ENCODE data around the gene CBR1. TPM values are rescaled to one million over a fixed set of nuclear protein-coding genes. Genes with fewer than 3 reads are reported as not detected.

Gene CBR1
- total and polyA plus RNA-seq, 10 of the 15 experiments (the other 5 are each of a cell fraction or from before 2014, with no cell fraction given): 16.9 to 138 (median 57.4) TPM

DNA sequence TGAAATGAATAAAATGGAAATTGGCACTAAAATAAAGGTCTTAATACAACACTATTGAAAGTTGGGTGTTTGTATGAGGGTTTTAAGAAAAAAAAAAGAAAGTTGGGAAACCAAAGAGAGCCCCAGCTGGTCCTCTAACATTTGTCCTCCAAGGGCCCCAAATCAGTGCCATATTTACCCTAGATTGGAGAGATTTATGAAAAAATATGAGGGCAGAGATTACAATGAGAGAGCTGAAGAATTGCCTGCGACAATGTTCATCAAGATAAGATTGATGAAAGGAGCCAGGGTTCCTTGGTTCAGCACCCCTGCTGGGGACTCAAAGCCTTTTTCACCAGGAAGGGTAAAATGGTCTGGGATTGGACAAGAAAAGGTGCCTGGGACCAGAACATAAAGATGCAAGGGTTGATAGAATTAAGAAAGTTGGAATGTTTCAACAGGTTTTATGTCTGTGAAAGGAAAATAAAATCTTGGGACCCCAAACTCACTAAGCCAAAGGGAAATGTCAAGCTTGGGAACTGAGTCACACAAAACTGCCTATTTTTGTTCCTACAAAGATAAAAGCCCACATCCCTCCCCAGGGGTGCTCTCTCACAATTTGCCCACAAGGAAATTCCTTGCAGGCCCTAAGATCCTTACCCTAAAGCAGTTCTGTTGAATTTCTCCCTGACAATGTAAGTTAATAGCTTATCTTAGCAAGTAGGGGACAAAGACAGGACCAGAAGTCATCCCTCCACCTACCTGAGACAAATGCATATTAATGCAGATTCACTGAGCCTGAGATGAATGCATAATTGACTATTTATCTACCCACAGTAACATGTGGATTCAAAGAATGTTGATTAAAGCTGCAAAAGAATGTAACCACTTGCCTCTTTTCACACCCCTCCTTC is 26.8 kb downstream of the CBR1 start:
- FAIRE-seq (no peak), DNase-seq (ENCODE audit: low read depth, low spot score) (no peak), ATAC-seq (no peak)
- intact Hi-C loops (cut with micrococcal nuclease; ENCODE audit: unreplicated experiment) (no loop called here), in situ Hi-C loops (cut with MboI) (no loop called here)
- Histone ChIP-seq H3K9me3 (replicated peaks; ENCODE audit: control insufficient read depth, insufficient read depth, low read length) (peaks cover 13% of the 10 kb centered on the region; the same call in 2 of the 3 replicates), H3K79me2 (ENCODE audit: control insufficient read depth, insufficient read depth, low read length) (no peaks in the 10 kb centered on the region), H2AFZ (ENCODE audit: control insufficient read depth, low read depth, low read length) (no peak overlapping the region), H3K36me3 (ENCODE audit: control insufficient read depth in 2 of 2, insufficient read depth in 2 of 2, low read length in 1 of 2) (no peaks in the 10 kb centered on the region), H4K20me1 (ENCODE audit: control insufficient read depth, insufficient read depth) (no peaks in the 10 kb centered on the region), H3K9ac (ENCODE audit: control insufficient read depth, insufficient read depth, low read length) (no peak overlapping the region), H3K4me3 (no peak overlapping the region), H3K27ac (ENCODE audit: control insufficient read depth, insufficient read depth) (no peak overlapping the region), H3K4me2 (ENCODE audit: control insufficient read depth, insufficient read depth) (no peak overlapping the region), H3K4me1 (ENCODE audit: control insufficient read depth, insufficient read depth, low read length) (peaks cover 4% of the 10 kb centered on the region; the same call in 1 of the 2 replicates), H3K27me3 (replicated peaks in 1 of 2; ENCODE audit: control insufficient read depth in 2 of 2, insufficient read depth in 2 of 2, low read length in 1 of 2) (no peaks in the 10 kb centered on the region)
- WGBS (ENCODE audit: insufficient coverage, insufficient replicate concordance, low lambda C conversion rate, missing lambda C conversion rate): 100% methylated on average over 1 of the region's 1 CpG
- TF ChIP-seq ZSCAN29 (IDR thresholded peaks at IDR 0.05) (no peak), STAT3 (IDR thresholded peaks at IDR 0.05; ENCODE audit: low read depth, low read length) (no peak), HDAC2 (IDR thresholded peaks at IDR 0.05) (no peak), MEF2B (IDR thresholded peaks at IDR 0.05; ENCODE audit: partially characterized antibody, poor library complexity, severe bottlenecking) (no peak), TARDBP (IDR thresholded peaks at IDR 0.05; ENCODE audit: borderline replicate concordance) (no peak), RAD51 (IDR thresholded peaks at IDR 0.05) (no peak), FOXM1 (IDR thresholded peaks at IDR 0.05; ENCODE audit: low read depth, low read length) (no peak), CEBPB (IDR thresholded peaks at IDR 0.05; ENCODE audit: borderline replicate concordance in 1 of 2, low read depth in 2 of 2, low read length in 2 of 2) (no peak)
- POLR2A ChIA-PET: interaction anchor here (0.7 kb wide), 1 partner anchor 17 kb away, joined by 9 read pairs; no protein-coding TSS in a partner anchor
- SMC1A ChIA-PET (ENCODE audit: uncharacterized antibody, unreplicated experiment): interaction anchor here (1.0 to 2.2 kb wide), 4 partner anchors 15 to 54 kb away, joined by 3 to 9 read pairs (median 4); partner anchors contain the start of gene CBR1
- CTCF ChIA-PET: interaction anchor here (0.6 to 0.7 kb wide), 2 partner anchors 15 to 68 kb away, joined by 3 to 4 read pairs; no protein-coding TSS in a partner anchor
- RAD21 ChIA-PET (ENCODE audit: unreplicated experiment): no interaction called here
- no TSS peak for BruUV-seq (replicated peaks)
